Glutamatergic neuron (in vitro differentiated cells): ENCODE data around the gene CEP63. TPM values are rescaled to one million over a fixed set of nuclear protein-coding genes. Genes with fewer than 3 reads are reported as not detected.

Source experiments
- DNase-seq: peaks from one replicate; pipeline ENCODE4 v3.0.0; 2022
- H3K27ac Mint-ChIP-seq: one replicate; pipeline ENCODE4 v1.8.0; 2020; ENCODE audit warnings: mild to moderate bottlenecking, mixed read lengths, inconsistent platforms; ENCODE audit not compliant: unreplicated experiment
- H3K27me3 Mint-ChIP-seq: one replicate; pipeline ENCODE4 v1.8.0; 2020; ENCODE audit warnings: mild to moderate bottlenecking, moderate library complexity, mixed read lengths, inconsistent platforms; ENCODE audit not compliant: unreplicated experiment
- H3K36me3 Mint-ChIP-seq: one replicate; pipeline ENCODE4 v1.8.0; 2020; ENCODE audit warnings: mild to moderate bottlenecking, mixed read lengths, inconsistent platforms; ENCODE audit not compliant: unreplicated experiment
- H3K4me1 Mint-ChIP-seq: one replicate; pipeline ENCODE4 v1.8.0; 2020; ENCODE audit warnings: mild to moderate bottlenecking, low read depth, mixed read lengths, inconsistent platforms; ENCODE audit not compliant: unreplicated experiment
- H3K4me3 Mint-ChIP-seq: one replicate; pipeline ENCODE4 v1.8.0; 2020; ENCODE audit warnings: mild to moderate bottlenecking, mixed read lengths, inconsistent platforms; ENCODE audit not compliant: unreplicated experiment
- H3K9me3 Mint-ChIP-seq: one replicate; pipeline ENCODE4 v1.8.0; 2020; ENCODE audit warnings: mild to moderate bottlenecking, moderate library complexity, mixed read lengths, inconsistent platforms; ENCODE audit not compliant: unreplicated experiment
- CTCF ChIP-seq: fragments of 200-600 bp; sonication (generic); IDR thresholded peaks from one replicate; pipeline ENCODE4 v1.5.0; 2021; ENCODE audit not compliant: partially characterized antibody, unreplicated experiment
- total RNA-seq: library from RNA; stranded (reverse); fragmentation: NEBNext Ultra II Directional; extraction: Animal tissue kit (Norgen Biotek cat#: 25700); gene quantifications from one replicate; pipeline ENCODE4 v1.2.1, GENCODE V29; 2021; ENCODE audit not compliant: unreplicated experiment

CEP63 gene
- total RNA-seq, 1 donor from 2014 or later, result 37.8 TPM

GRCh38 chr3:134614955-134615354 lies 129.1 kb downstream of the CEP63 start:
- H3K9me3 Mint-ChIP-seq, result peaks cover 6% of the 10 kb centered on the region
- peaks cover 3% of the 10 kb centered on the region for H3K27me3 Mint-ChIP-seq
- TF ChIP-seq CTCF, result no peak
- H3K4me3 Mint-ChIP-seq, result no peak overlapping the region
- no peak for DNase-seq
- peaks cover 9% of the 10 kb centered on the region for H3K4me1 Mint-ChIP-seq
- H3K27ac Mint-ChIP-seq, result no peak overlapping the region
- peaks cover 5% of the 10 kb centered on the region for H3K36me3 Mint-ChIP-seq

- no peak overlapping the region for H3K27ac Mint-ChIP-seq
- peaks cover 6% of the 10 kb centered on the region for H3K9me3 Mint-ChIP-seq
- no peak overlapping the region for H3K4me3 Mint-ChIP-seq
- no peak for DNase-seq
- peaks cover 3% of the 10 kb centered on the region for H3K27me3 Mint-ChIP-seq
- H3K4me1 Mint-ChIP-seq, result peaks cover 9% of the 10 kb centered on the region
- TF ChIP-seq CTCF, result no peak
- H3K36me3 Mint-ChIP-seq, result peaks cover under 1% of the 10 kb centered on the region
These were observed 129.9 kb downstream of the CEP63 start for GRCh38 chr3:134615743-134616142.

- no peak for TF ChIP-seq CTCF
- Mint-ChIP-seq H3K4me3 (no peak overlapping the region), H3K27me3 (peaks cover 3% of the 10 kb centered on the region), H3K4me1 (peaks cover 9% of the 10 kb centered on the region), H3K9me3 (peaks cover 6% of the 10 kb centered on the region), H3K27ac (peak overlapping the region; percentile 82), H3K36me3 (no peaks in the 10 kb centered on the region)
- DNase-seq, result no peak
These were observed 132.0 kb downstream of the CEP63 start for GRCh38 chr3:134617608-134618477.

- DNase-seq, result no peak
- TF ChIP-seq CTCF, result no peak
- Mint-ChIP-seq H3K4me3 (no peak overlapping the region), H3K9me3 (peaks cover 6% of the 10 kb centered on the region), H3K27me3 (peaks cover 3% of the 10 kb centered on the region), H3K4me1 (peaks cover 9% of the 10 kb centered on the region), H3K36me3 (no peaks in the 10 kb centered on the region), H3K27ac (peak overlapping the region; percentile 82)
These were observed 132.8 kb downstream of the CEP63 start for GRCh38 chr3:134618478-134619300.

GRCh38 chr3:134619301-134619615 lies 133.4 kb downstream of the CEP63 start:
- Mint-ChIP-seq H3K4me3 (no peak overlapping the region), H3K27me3 (peaks cover 3% of the 10 kb centered on the region), H3K9me3 (peaks cover 6% of the 10 kb centered on the region), H3K4me1 (peaks cover 9% of the 10 kb centered on the region), H3K27ac (peak overlapping the region; percentile 82), H3K36me3 (peaks cover 4% of the 10 kb centered on the region)
- no peak for DNase-seq
- TF ChIP-seq CTCF, result no peak
